Measurements from ENCODE around the gene RNF6. TPM values are rescaled to one million over a fixed set of nuclear protein-coding genes. Genes with fewer than 3 reads are reported as not detected.

RNF6 gene
- 44.0 and 54.3 TPM in 2 replicates for total RNA-seq

DNA sequence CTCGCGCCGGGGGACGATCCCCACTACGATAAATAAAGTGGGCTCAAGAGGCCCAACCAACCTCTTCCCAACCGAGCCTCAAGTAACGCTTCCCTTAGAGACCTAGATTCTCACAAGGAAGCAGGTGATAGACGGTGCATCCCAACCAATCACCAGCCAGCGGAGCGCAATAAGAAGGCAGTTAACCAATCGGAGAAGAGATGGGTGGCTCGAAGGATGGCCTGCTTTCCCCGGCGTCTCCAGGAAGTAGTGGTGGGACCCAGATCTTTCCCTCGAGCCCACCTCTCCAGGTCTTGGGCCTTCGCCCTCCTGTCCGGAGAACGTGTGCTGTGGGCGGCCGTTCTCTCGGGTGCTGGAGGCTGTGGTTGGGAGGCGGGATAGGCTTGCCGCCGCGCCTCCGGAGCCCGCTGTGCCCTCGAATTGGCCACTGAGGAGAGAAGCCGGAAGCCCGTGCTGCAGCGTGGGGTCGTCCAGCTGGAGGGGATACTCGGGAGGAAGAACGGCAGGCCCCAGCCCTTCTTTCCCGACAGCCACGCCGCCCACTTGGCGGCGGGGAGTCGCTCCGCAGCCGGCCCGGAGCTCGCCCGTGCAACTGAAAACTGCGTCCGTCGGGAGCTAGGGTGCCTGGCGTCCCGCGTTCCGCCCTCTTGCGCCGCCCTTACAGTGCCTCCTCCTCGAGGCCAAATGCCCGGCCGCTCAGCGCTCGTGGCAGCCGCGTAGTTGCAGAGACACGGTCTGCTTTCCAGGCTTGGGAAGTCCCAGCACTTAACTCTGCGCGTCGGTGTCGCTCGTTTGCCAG is at the start of gene RNF6:
Gene RNF6 (minus strand): TSS at position 594 of the 799 bp plus-strand sequence. CDS start 2,665 bp downstream, outside the sequence.

DNA sequence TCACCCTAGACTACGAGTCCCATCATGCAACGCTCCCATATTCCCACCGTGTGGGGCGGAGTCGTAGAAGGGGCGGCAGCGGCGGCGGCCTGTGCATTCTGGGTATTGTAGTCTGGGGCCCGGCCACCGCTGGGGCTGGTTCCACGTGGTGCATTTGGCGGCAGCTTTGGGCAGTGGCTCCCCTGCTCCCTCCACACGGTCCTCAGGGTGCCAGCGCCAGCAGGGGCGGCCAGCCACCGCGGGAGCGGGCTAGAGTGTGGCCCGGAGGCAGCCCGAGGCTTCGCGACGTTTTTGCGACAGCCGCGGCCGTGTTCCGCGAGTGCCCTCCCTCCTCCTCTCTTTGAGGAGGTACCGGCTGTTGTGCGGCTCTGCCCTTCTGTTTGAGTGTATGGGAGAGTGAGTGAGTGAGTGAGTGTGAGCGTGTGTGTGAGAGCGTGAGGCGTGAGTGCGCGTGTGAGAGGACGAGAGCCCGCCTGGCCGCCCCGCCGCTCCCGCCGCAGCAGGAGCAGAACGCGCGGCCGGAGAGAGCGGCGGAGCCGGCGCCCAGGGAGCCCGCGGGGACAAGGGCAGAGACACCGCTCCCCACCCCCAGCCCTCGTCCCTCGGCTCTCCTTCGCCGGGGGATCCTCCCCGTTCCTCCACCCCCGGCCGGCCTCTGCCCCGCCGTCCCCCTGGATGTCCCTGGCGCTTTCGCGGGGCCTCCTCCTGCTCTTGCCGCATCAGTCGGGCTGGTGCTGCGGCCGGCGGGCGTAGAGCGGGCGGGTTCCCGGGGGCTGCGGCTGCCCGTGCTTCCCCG is 31.9 kb upstream of the RNF6 start, which contains the start of gene CDK8:
Gene CDK8 (plus strand): TSS at position 343 of the 796 bp plus-strand sequence. CDS start 513 bp downstream, outside the sequence.

Other genes with a start within 250 kb of the RNF6 start
- gene SHISA2, start 170.3 kb downstream of the RNF6 start, total RNA-seq, result 16.6 and 25.1 TPM in 2 replicates
- gene CDK8, start 31.8 kb upstream of the RNF6 start, total RNA-seq, result 32.6 and 39.3 TPM in 2 replicates

All from placental epithelial cell (primary cell).